K562 (cell line): ENCODE data around the gene MRPL55. TPM values are rescaled to one million over a fixed set of nuclear protein-coding genes. Genes with fewer than 3 reads are reported as not detected.
A peak's percentile ranks its signal among the peaks of the same experiment; 100 is the strongest.

ENCODE experiments used
- CTBP1 ChIP-seq: fragments of 450-650 bp; IDR thresholded peaks from 2 replicates; pipeline ENCODE4 v1.6.1; 2016; ENCODE audit warnings: borderline replicate concordance
- GTF2B ChIP-seq: IDR thresholded peaks from 2 replicates; pipeline ENCODE4 v1.6.1; 2011; ENCODE audit not compliant: insufficient read length; ENCODE audit errors: extremely low read depth
- GTF2E2 ChIP-seq: fragments of 200-800 bp; sonication (Bioruptor generic); IDR thresholded peaks from 2 replicates; pipeline ENCODE4 v1.6.1; 2016; ENCODE audit warnings: missing genetic modification characterization, missing compliant biosample characterization
- MCM3 ChIP-seq: fragments of 450-650 bp; IDR thresholded peaks from 2 replicates; pipeline ENCODE4 v1.6.1; 2016
- MNT ChIP-seq, 2 experiments: fragments of 450-650 bp; conservative IDR thresholded peaks; 2 replicates each; pipeline ENCODE4 v1.6.1; 2017; ENCODE audit warnings: mild to moderate bottlenecking in 2 of 2, moderate library complexity in 2 of 2
- MXD1 ChIP-seq: fragments of 250-450 bp; sonication (Bioruptor Pico); IDR thresholded peaks from 2 replicates; pipeline ENCODE4 v1.8.0; 2021; ENCODE audit warnings: borderline replicate concordance, mild to moderate bottlenecking, moderate library complexity; ENCODE audit not compliant: poor library complexity, severe bottlenecking
- PHTF2 ChIP-seq: fragments of 250-450 bp; sonication (Bioruptor Pico); IDR thresholded peaks from 2 replicates; pipeline ENCODE4 v1.5.0; 2021; ENCODE audit warnings: mild to moderate bottlenecking
- POLR2AphosphoS5 ChIP-seq: IDR thresholded peaks from 2 replicates; pipeline ENCODE4 v1.6.1; 2011; ENCODE audit warnings: mild to moderate bottlenecking, low read depth, low read length, moderate library complexity; ENCODE audit not compliant: control insufficient read depth, insufficient read depth
- TRIM28 ChIP-seq: fragments of 450-650 bp; IDR thresholded peaks from 2 replicates; pipeline ENCODE4 v1.6.1; 2017
- USF1 ChIP-seq: sonication (generic); formaldehyde crosslinking; IDR thresholded peaks from 2 replicates; pipeline ENCODE4 v1.9.0; 2022; ENCODE audit warnings: mild to moderate bottlenecking, missing genetic modification reagents
- ZBTB40 ChIP-seq, 2 experiments: fragments of 450-650 bp in 1 of 2; sonication (generic) in 1 of 2; formaldehyde crosslinking in 1 of 2; IDR thresholded peaks; 2 replicates each; pipeline versions ENCODE4 v1.7.1 to v1.9.0; 2016 to 2022; ENCODE audit warnings: inconsistent platforms in 1 of 2, mild to moderate bottlenecking in 1 of 2, missing genetic modification reagents in 1 of 2
- ZNF717 ChIP-seq: fragments of 250-450 bp; sonication (Bioruptor Pico); IDR thresholded peaks from 2 replicates; pipeline ENCODE4 v1.5.0; 2021
- ZNF778 ChIP-seq: fragments of 450-650 bp; formaldehyde crosslinking; IDR thresholded peaks from 2 replicates; pipeline ENCODE4 v1.4.0; 2020; ENCODE audit warnings: mild to moderate bottlenecking, moderate library complexity
- polyA plus RNA-seq, 8 experiments: library from polyadenylated mRNA; depleted of rRNA in 4 of 8; stranded (reverse) in 5 of 8; unstranded in 3 of 8; fragments of >200 nt; fragmentation: Nextera tagmentation in 2 of 8; fragmentation: Illumina TruSeq in 1 of 8; extraction: Ambion mirVana in 2 of 8; extraction: Trizol in 1 of 8; gene quantifications; 2 replicates each; pipeline versions ENCODE4 v1.2.1 to v1.2.3, GENCODE V29; 2011 to 2014; ENCODE audit warnings: inconsistent platforms in 1 of 8, missing spikeins in 1 of 8
- total RNA-seq, 7 experiments: library from RNA; depleted of rRNA in 6 of 7; stranded (reverse); fragments of >200 nt in 6 of 7; fragmentation: Illumina TruSeq in 2 of 7; extraction: Trizol in 2 of 7; gene quantifications; 2 replicates each; pipeline versions ENCODE4 v1.2.1 to v1.2.3, GENCODE V29; 2011 to 2021; ENCODE audit warnings: low replicate concordance in 1 of 7

The MRPL55 gene
- total and polyA plus RNA-seq, 9 of the 15 experiments (the other 6 are each of a cell fraction or from before 2014, with no cell fraction given) = 34.9 to 228 (median 81.0) TPM

GRCh38 chr1:228097333-228098081 is 11.6 kb downstream of the MRPL55 start (continued):
- TF ChIP-seq ZBTB40 (IDR thresholded peaks at IDR 0.05) = no peak
- TF ChIP-seq ZBTB40 (CRISPR knock-in tag; IDR thresholded peaks at IDR 0.05) = no peak
- 0 out of 2 replicates have a peak, but pooled peaks have one; percentile 11 for TF ChIP-seq POLR2AphosphoS5
- TF ChIP-seq ZNF778 (CRISPR knock-in tag) = no peak
- 0 out of 2 replicates have a peak, but pooled peaks have one; percentile 23 for TF ChIP-seq USF1
- TF ChIP-seq ZNF717 (CRISPR knock-in tag) = no peak
- TF ChIP-seq CTBP1 = no peak
- TF ChIP-seq MNT (conservative IDR thresholded peaks at IDR 0.05) = no peak
- TF ChIP-seq MXD1 (CRISPR knock-in tag) = no peak
- TF ChIP-seq GTF2B = no peak
- TF ChIP-seq MCM3 = no peak
- no peak for TF ChIP-seq TRIM28
- TF ChIP-seq PHTF2 (CRISPR knock-in tag) = no peak
- no peak for TF ChIP-seq GTF2E2 (tag)
